GM21423 (cell line): ENCODE data around the gene NRBP1.
A peak's percentile ranks its signal among the peaks of the same experiment; 100 is the strongest.
"Not testable (repeated sequence)": the region's sequence is repeated elsewhere in the genome, so short reads cannot be mapped to it uniquely, and the experiment has no call there.

Experiments
- ATAC-seq: cut with Tn5 transposase; IDR thresholded peaks from one replicate; pipeline ENCODE4 v1.9.1; 2021; ENCODE audit warnings: mild to moderate bottlenecking, moderate library complexity; ENCODE audit not compliant: unreplicated experiment

The NRBP1 gene

DNA sequence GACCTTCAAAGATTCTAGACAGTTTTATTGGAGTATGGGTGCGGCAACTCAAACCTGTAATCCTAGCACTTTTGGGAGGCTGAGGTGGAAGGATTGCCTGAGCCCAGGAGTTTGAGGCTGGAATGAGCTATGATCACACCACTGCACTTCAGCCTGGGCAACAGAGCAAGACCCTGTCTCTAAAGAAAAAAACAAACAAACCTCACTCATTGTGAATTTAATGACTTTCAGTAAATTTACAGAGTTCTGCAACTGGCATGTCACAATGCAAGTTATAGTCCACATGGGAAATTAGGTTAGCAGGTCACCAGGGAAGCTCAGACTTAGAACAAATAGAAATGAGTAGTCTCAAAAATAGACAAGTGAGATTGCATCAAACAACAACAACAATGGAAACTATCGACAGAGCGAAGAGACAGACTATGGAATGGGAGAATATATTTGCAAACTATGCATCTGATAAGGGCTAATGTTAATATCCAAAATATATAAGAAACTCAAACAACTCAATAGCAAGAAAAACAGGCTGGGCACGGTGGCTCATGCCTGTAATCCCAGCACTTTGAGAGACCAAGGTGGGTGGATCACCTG, 6.7 kb upstream of the NRBP1 start:
- no peak for ATAC-seq

DNA sequence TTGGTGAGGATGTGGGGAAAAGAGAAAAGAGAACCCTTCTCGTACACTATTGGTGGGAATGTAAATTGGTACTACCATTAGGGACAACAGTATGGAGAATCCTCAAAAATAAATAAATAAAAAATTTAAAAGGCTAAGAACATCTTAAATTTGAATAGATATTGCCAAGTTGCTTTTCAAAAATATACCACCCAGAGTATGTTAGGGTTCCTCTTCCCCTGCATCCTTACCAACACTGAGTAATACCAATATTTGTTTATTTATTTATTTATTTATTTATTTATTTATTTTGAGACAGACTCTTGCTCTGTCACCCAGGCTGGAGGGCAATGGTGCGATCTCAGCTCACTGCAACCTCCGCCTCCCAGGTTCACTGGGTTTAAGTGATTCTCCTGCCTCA, 5.5 kb upstream of the NRBP1 start:
- ATAC-seq = no peak

DNA sequence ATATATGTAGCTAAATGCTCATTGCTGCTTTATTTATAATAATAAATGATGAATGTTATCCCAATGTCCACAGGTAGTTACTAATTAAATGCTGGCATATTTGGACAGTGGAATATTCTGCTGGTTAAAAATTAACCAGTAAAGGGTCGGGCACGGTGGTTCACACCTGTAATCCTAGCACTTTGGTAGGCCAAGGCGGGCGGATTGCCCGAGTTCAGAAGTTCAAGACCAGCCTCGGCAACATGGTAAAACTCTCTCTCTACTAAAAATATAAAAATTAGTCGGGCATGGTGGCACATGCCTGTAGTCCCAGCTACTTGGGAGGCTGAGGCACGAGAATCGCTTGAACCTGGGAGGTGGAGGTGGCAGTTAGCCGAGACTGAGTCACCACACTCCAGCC, 3.4 kb upstream of the NRBP1 start:
- not testable (repeated sequence) for ATAC-seq

DNA sequence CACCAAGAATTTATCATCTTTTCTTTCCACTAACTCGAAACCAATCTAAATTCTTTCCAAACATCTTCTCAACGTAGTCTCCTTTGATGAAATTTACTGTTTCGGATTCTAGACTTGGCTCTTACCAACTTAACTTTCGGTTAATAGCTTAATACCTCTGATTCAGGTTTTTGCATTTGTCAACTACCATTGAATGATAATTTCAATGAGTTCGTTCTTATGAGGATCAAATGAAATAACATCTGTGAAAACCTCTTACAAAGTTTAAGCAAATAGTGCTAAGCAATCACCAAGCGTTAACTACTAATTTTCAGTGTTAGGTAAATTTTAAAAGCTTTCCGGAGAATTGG, 593 bp upstream of the NRBP1 start:
- no peak for ATAC-seq

- ATAC-seq = peak; percentile 70
Observed at GRCh38 chr2:27428978-27429541, 629 bp downstream of the NRBP1 start.

DNA sequence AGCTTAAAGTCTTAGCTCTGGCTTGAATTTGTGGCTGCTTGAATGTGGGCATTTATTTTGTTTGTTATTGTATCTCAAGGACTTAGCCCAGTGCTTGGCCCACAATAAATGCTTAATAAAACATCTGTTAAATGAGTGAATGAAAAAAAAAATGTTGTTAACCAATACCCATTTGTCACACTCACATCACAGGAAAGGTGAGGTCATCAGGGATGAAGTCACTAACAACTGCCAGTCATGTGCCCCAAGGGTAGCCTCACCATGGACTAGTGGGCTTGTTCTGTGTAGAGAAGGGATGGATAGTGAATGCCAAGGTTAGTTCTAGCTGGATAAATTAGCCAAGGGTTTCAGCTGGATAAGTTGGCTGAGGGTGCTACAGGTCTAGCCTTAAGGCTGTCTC, 3.0 kb downstream of the NRBP1 start:
- ATAC-seq = no peak

DNA sequence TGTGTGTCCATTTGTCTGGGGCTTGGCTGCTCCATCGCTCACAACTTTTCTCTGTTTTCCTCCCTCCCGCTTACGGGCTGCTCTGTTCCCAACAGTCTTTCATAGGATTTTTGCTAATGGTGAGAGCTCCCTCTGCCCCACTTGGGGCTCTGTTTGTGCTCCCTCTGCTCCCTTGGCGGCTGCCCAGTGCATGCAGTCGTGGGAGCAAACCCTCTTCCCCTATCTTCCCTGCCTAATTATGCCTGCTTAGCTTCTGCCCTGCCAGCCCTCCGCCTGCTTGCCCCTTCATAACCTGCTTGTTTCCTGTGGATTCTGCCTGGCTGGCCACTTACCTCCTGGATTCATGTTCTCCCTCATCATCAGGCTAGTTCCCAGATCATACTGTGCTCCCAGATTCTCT, 7.2 kb downstream of the NRBP1 start:
- ATAC-seq = no peak

DNA sequence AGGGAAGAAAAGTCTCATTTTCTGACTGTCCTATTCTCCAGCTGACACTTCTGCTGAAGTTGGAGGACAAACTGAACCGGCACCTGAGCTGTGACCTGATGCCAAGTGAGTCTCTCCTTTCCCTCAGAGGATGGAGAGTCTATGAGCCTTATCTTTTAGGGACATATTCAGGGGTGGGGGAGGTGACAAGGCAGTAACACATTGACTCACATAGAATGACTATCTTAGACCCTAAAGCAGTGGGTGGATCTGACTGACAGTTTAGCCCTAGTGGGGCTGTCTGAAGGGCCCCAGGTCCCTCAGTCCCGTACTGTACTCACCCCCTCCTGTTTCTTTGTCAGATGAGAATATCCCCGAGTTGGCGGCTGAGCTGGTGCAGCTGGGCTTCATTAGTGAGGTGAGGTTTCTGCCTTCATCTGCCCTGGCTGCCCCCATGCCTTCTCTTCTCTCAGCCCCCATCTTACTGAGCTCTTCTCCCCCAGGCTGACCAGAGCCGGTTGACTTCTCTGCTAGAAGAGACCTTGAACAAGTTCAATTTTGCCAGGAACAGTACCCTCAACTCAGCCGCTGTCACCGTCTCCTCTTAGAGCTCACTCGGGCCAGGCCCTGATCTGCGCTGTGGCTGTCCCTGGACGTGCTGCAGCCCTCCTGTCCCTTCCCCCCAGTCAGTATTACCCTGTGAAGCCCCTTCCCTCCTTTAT, 12.9 kb downstream of the NRBP1 start:
- ATAC-seq = no peak

DNA sequence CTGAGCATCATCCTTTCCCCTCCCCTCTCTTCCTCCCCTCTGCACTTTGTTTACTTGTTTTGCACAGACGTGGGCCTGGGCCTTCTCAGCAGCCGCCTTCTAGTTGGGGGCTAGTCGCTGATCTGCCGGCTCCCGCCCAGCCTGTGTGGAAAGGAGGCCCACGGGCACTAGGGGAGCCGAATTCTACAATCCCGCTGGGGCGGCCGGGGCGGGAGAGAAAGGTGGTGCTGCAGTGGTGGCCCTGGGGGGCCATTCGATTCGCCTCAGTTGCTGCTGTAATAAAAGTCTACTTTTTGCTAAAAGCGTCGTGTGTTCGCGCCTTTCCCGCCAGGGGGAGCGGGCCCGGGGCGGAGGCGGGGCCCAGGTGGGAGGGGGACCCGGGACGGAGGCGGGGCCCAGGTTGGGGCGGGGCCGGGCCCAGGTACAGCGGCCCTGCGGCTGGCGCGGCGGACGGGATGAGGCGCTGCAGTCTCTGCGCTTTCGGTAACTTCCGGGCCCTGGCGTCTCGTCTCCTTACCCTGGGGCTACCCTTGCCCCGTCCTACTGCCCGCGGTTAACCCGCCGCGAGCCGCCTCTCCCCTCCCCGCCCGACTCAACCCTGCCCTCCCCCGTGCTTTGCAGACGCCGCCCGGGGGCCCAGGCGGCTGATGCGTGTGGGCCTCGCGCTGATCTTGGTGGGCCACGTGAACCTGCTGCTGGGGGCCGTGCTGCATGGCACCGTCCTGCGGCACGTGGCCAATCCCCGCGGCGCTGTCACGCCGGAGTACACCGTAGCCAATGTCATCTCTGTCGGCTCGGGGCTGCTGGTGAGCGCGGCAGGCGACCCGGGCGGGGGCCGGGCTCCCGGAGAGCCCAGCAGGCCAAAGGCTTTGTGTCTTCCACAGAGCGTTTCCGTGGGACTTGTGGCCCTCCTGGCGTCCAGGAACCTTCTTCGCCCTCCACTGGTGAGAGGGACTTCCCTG, 13.8 kb downstream of the NRBP1 start, which contains the start of gene KRTCAP3:
KRTCAP3 (plus strand) TSS at position 424 of the 962 bp plus-strand sequence; CDS start at position 456, 32 bp downstream.
- ATAC-seq = no peak

- ATAC-seq = no peak
Observed at GRCh38 chr2:27442920-27443282, 14.5 kb downstream of the NRBP1 start.

- ATAC-seq = no peak
Observed at GRCh38 chr2:27445155-27445554, 16.7 kb downstream of the NRBP1 start.

DNA sequence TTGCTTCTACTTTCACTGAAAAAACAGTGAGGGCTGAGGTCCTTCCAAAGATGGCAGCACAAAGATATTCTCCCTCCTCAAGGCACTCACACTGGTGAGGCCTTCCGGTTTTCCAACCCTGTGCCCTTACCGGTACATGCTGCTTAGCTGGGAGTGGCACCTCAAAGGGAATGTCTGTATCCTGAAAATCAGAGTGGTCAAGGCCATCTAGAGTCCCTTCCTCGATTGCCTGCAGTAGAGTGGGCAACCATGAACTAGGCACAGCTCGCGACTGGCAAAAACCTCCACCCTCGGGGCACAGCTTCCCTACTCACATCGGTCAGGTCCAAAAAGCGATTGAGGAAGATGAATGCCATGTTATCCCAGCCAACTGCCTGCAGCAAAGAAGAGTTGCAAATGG, 17.2 kb downstream of the NRBP1 start:
- ATAC-seq = no peak

GRCh38 chr2:27446057-27446456, 17.6 kb downstream of the NRBP1 start:
- ATAC-seq = no peak

GRCh38 chr2:27448381-27448780, 19.9 kb downstream of the NRBP1 start:
- no peak for ATAC-seq

GRCh38 chr2:27451095-27451494, 22.7 kb downstream of the NRBP1 start:
- no peak for ATAC-seq

DNA sequence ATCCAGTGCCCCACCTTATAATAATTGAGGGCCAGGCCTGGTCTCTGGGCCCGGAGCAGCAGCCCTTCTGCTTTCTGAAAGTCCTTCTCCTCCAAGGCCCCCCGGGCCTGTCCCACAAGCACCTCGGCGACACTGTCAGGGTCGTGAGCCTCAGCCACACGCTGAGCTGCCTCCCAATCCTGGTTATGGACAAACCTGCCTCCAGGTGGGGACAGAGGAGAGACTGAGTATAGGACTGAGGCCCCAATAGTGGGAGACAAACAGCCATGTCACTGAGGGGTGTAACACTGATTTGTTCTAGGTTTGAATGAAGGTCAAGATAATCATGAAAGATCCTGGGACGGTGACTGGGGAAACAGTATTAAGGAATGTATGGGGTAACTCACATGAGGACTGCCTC, 25.5 kb downstream of the NRBP1 start:
- ATAC-seq = no peak

GRCh38 chr2:27461118-27461517, 32.7 kb downstream of the NRBP1 start:
- no peak for ATAC-seq

DNA sequence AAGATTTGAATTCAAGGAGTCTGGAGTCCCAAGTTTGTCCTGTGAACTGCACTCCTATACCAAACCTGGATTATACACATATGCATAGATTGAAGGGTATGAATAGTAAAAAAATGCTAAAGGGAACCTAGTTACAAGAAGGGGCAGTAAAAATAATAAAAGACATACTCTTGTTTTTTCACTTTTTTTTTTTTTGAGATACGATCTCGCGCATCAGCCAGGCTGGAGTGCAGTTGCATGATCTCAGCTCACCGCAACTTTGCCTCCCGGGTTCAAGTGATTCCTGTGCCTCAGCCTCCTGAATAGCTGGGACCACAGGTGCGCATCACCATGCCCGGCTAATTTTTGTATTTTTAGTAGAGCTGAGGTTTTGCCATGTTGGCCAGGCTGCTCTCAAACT, 36.0 kb downstream of the NRBP1 start:
- no peak for ATAC-seq

GRCh38 chr2:27471961-27472360, 43.5 kb downstream of the NRBP1 start:
- ATAC-seq = no peak

GRCh38 chr2:27485496-27485895, 57.1 kb downstream of the NRBP1 start:
- no peak for ATAC-seq

GRCh38 chr2:27489118-27489497, 60.7 kb downstream of the NRBP1 start:
- peak; percentile 8 for ATAC-seq
